ENCODE data around the gene DRG1.

DNA sequence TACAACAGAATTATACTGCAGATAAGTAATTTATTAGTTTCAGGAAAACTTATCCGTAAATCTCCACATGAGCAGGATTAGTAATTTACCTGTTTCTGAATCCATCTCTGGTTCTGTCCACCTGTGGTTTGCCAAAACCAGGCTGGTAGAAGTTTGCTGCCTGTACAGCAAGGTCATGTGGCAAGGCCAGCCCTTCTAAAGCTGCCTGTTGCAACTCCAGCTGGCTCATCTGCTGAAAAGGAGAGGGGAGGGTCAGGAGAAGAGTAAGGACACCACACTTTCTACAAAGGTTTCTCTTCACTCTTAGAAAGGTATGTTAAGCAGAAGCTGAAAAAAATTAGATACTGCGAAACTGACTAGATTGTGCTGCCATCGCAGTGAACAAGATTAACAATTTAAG, 47.9 kb downstream of the DRG1 start:
- TF ChIP-seq, protein P1, sequence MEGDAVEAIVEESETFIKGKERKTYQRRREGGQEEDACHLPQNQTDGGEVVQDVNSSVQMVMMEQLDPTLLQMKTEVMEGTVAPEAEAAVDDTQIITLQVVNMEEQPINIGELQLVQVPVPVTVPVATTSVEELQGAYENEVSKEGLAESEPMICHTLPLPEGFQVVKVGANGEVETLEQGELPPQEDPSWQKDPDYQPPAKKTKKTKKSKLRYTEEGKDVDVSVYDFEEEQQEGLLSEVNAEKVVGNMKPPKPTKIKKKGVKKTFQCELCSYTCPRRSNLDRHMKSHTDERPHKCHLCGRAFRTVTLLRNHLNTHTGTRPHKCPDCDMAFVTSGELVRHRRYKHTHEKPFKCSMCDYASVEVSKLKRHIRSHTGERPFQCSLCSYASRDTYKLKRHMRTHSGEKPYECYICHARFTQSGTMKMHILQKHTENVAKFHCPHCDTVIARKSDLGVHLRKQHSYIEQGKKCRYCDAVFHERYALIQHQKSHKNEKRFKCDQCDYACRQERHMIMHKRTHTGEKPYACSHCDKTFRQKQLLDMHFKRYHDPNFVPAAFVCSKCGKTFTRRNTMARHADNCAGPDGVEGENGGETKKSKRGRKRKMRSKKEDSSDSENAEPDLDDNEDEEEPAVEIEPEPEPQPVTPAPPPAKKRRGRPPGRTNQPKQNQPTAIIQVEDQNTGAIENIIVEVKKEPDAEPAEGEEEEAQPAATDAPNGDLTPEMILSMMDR (IDR thresholded peaks at IDR 0.05): no peak
- TF ChIP-seq POLR2A (IDR thresholded peaks at IDR 0.05; ENCODE audit: low read length) (no peak), POLR2AphosphoS2 (conservative IDR thresholded peaks at IDR 0.05; ENCODE audit: low read length) (no peak), PHF8 (IDR thresholded peaks at IDR 0.05; ENCODE audit: borderline replicate concordance, low read depth) (no peak), HDAC2 (IDR thresholded peaks at IDR 0.05) (no peak)

All from A549 (cell line).